Caco-2 (cell line): ENCODE results near the gene PCDHGA12. TPM values are rescaled to one million over a fixed set of nuclear protein-coding genes. Genes with fewer than 3 reads are reported as not detected.
"Not testable (repeated sequence)": the region's sequence is repeated elsewhere in the genome, so short reads cannot be mapped to it uniquely, and the experiment has no call there.

Source experiments
- BruUV-seq: library from RNA; stranded (reverse); fragments of 400-500 nt; replicated peaks from 2 replicates; lab custom pipeline; 2021; lab: Mats Ljungman, UMichigan
- CTCF ChIA-PET: fragments of 300-600 bp; sonication (Branson Sonifier 250); formaldehyde crosslinking; loops from one replicate; lab custom pipeline; 2022; ENCODE audit warnings: antibody characterized with exemption; lab: Charles Lee
- POLR2A ChIA-PET: fragments of 300-600 bp; sonication (Branson Sonifier 250); formaldehyde crosslinking; loops from one replicate; lab custom pipeline; 2022; ENCODE audit warnings: antibody characterized with exemption; lab: Charles Lee
- DNase-seq, 2 experiments: peaks; one replicate each; pipeline versions ENCODE4 v3.0.0 to v3.0.0-alpha.2; 2020 to 2022
- H3K27me3 ChIP-seq: replicated peaks from 2 replicates; pipeline ENCODE4 v1.6.0; 2011; ENCODE audit warnings: low read length; ENCODE audit not compliant: control insufficient read depth, insufficient read depth
- H3K36me3 ChIP-seq: 2 replicates; pipeline ENCODE4 v1.5.1; 2011; ENCODE audit warnings: low read length; ENCODE audit not compliant: control insufficient read depth, insufficient read depth
- H3K4me1 ChIP-seq: fragments of 250-450 bp; sonication (Bioruptor Pico); 2 replicates; pipeline ENCODE4 v1.5.1; 2020; ENCODE audit warnings: mild to moderate bottlenecking
- H3K4me3 ChIP-seq: 2 replicates; pipeline ENCODE4 v1.5.1; 2011; ENCODE audit warnings: low read depth, mild to moderate bottlenecking, control low read depth, low read length
- H3K9me3 ChIP-seq: fragments of 250-450 bp; sonication (Bioruptor Pico); 2 replicates; pipeline ENCODE4 v1.5.1; 2020; ENCODE audit warnings: mild to moderate bottlenecking, moderate library complexity
- H3K27ac Mint-ChIP-seq: one replicate; pipeline ENCODE4 v1.8.0; 2022; ENCODE audit warnings: mixed read lengths; ENCODE audit not compliant: unreplicated experiment
- H3K27me3 Mint-ChIP-seq: one replicate; pipeline ENCODE4 v1.8.0; 2022; ENCODE audit warnings: mixed read lengths; ENCODE audit not compliant: insufficient read depth, unreplicated experiment
- H3K36me3 Mint-ChIP-seq: one replicate; pipeline ENCODE4 v1.8.0; 2022; ENCODE audit warnings: mild to moderate bottlenecking, mixed read lengths; ENCODE audit not compliant: insufficient read depth, unreplicated experiment
- H3K4me1 Mint-ChIP-seq: one replicate; pipeline ENCODE4 v1.8.0; 2022; ENCODE audit warnings: low read depth, mixed read lengths; ENCODE audit not compliant: unreplicated experiment
- H3K4me3 Mint-ChIP-seq: one replicate; pipeline ENCODE4 v1.8.0; 2022; ENCODE audit warnings: mild to moderate bottlenecking, moderate library complexity, mixed read lengths; ENCODE audit not compliant: unreplicated experiment
- H3K9me3 Mint-ChIP-seq: one replicate; pipeline ENCODE4 v1.8.0; 2022; ENCODE audit warnings: mixed read lengths; ENCODE audit not compliant: unreplicated experiment
- CTCF ChIP-seq, 2 experiments: fragments of 200-600 bp in 1 of 2; IDR thresholded peaks; 1 replicate in 1 of 2; 2 replicates in 1 of 2; pipeline versions ENCODE4 v1.5.1 to v1.8.0; 2011 to 2022; ENCODE audit warnings: antibody characterized with exemption in 1 of 2, control low read depth in 1 of 2, inconsistent platforms in 1 of 2, low read depth in 1 of 2, low read length in 1 of 2, mild to moderate bottlenecking in 1 of 2, moderate library complexity in 1 of 2; ENCODE audit not compliant: insufficient read depth in 1 of 2, severe bottlenecking in 1 of 2, unreplicated experiment in 1 of 2
- intact Hi-C: fragments of 100-400 bp; cut with micrococcal nuclease; formaldehyde crosslinking; loops from one replicate; pipeline ENCODE4 v1.10.0; 2022; ENCODE audit not compliant: unreplicated experiment
- total RNA-seq: library from RNA; stranded (reverse); gene quantifications from 2 replicates; pipeline ENCODE4 v1.2.3, GENCODE V29; 2022

PCDHGA12 gene
- total RNA-seq, 1 experiment from 2014 or later: 0.52 TPM

- Mint-ChIP-seq H3K4me3 (peak within 1 kb of the TSS; percentile 86), H3K4me1 (no peaks in the 10 kb centered on the region), H3K27me3 (no peaks in the 10 kb centered on the region), H3K9me3 (peaks cover 37% of the 10 kb centered on the region), H3K36me3 (peaks cover 8% of the 10 kb centered on the region), H3K27ac (no peak within 1 kb of the TSS)
- peak within 1 kb of the TSS; percentile 49 for H3K4me3 ChIP-seq
- TSS peak; percentile 19 for BruUV-seq
- CTCF ChIA-PET: interaction anchor here (0.9 to 2.1 kb wide), 8 partner anchors 87 to 190 kb away, joined by 3 to 16 read pairs (median 4); partner anchors contain the start of gene PCDHB14
- POLR2A ChIA-PET: interaction anchor here (1.4 kb wide), 1 partner anchor 92 kb away, joined by 4 read pairs; the partner anchor contains the start of gene TAF7
- peak; percentile 50 to 55 for TF ChIP-seq CTCF (IDR thresholded peaks at IDR 0.05; ENCODE audit: insufficient read depth in 1 of 2, low read depth in 1 of 2, low read length in 1 of 2, severe bottlenecking in 1 of 2, unreplicated experiment in 1 of 2)
- no peaks in the 10 kb centered on the region for H3K36me3 ChIP-seq
- no peaks in the 10 kb centered on the region for H3K27me3 ChIP-seq
- H3K4me1 ChIP-seq: no peaks in the 10 kb centered on the region
- intact Hi-C loops: loop anchor here (1.0 to 5.0 kb wide), 4 partner anchors 91 to 147 kb away; partner anchors contain the start of gene TAF7
- peaks cover 11% of the 10 kb centered on the region for H3K9me3 ChIP-seq
- DNase-seq: peak in 1 of 2 experiments; percentile 50
These were observed 17.3 kb upstream of the PCDHGA12 start, which contains the start of gene PCDHGA10 for GRCh38 chr5:141412854-141413539. Gene PCDHGA10, plus strand, starts transcription at chr5:141412987. Its CDS starts 189 bp downstream, at chr5:141413176.

GRCh38 chr5:141413540-141414069, 16.7 kb upstream of the PCDHGA12 start:
- Mint-ChIP-seq H3K9me3 (peaks cover 42% of the 10 kb centered on the region), H3K4me1 (no peaks in the 10 kb centered on the region), H3K27me3 (no peaks in the 10 kb centered on the region), H3K27ac (no peak overlapping the region), H3K4me3 (peak overlapping the region; percentile 86), H3K36me3 (peaks cover 14% of the 10 kb centered on the region)
- H3K4me1 ChIP-seq: no peaks in the 10 kb centered on the region
- peaks cover 11% of the 10 kb centered on the region for H3K9me3 ChIP-seq
- no TSS peak for BruUV-seq
- H3K4me3 ChIP-seq: peak overlapping the region; percentile 49
- intact Hi-C loops: loop anchor here (1.0 to 5.0 kb wide), 3 partner anchors 91 to 147 kb away; partner anchors contain the start of gene TAF7
- POLR2A ChIA-PET: interaction anchor here (1.4 kb wide), 1 partner anchor 93 kb away, joined by 4 read pairs; the partner anchor contains the start of gene TAF7
- no peak for TF ChIP-seq CTCF (IDR thresholded peaks at IDR 0.05; ENCODE audit: insufficient read depth in 1 of 2, low read depth in 1 of 2, low read length in 1 of 2, severe bottlenecking in 1 of 2, unreplicated experiment in 1 of 2)
- DNase-seq: no peak
- CTCF ChIA-PET: interaction anchor here (1.1 to 2.1 kb wide), 6 partner anchors 102 to 190 kb away, joined by 4 to 16 read pairs (median 6); partner anchors contain the start of gene PCDHB14
- no peaks in the 10 kb centered on the region for H3K27me3 ChIP-seq
- no peaks in the 10 kb centered on the region for H3K36me3 ChIP-seq

GRCh38 chr5:141414548-141415274, 15.6 kb upstream of the PCDHGA12 start:
- BruUV-seq, H3K4me1 ChIP-seq, H3K27me3 ChIP-seq, H3K4me1 Mint-ChIP-seq, H3K4me3 Mint-ChIP-seq, DNase-seq, POLR2A ChIA-PET, H3K27me3 Mint-ChIP-seq, H3K36me3 ChIP-seq, CTCF ChIA-PET, H3K27ac Mint-ChIP-seq, H3K4me3 ChIP-seq: not testable (repeated sequence)
- Mint-ChIP-seq H3K9me3 (peaks cover 39% of the 10 kb centered on the region), H3K36me3 (peaks cover 23% of the 10 kb centered on the region)
- peaks cover 15% of the 10 kb centered on the region for H3K9me3 ChIP-seq
- intact Hi-C loops: loop anchor here (5.0 kb wide), 1 partner anchor 92 kb away; the partner anchor contains the start of gene TAF7

GRCh38 chr5:141415275-141415618, 15.1 kb upstream of the PCDHGA12 start:
- H3K4me1 Mint-ChIP-seq, H3K27me3 Mint-ChIP-seq, CTCF ChIA-PET, intact Hi-C loops, H3K4me3 Mint-ChIP-seq, BruUV-seq, H3K36me3 ChIP-seq, POLR2A ChIA-PET, H3K4me1 ChIP-seq, H3K4me3 ChIP-seq, H3K27ac Mint-ChIP-seq, H3K27me3 ChIP-seq, DNase-seq: not testable (repeated sequence)
- peaks cover 17% of the 10 kb centered on the region for H3K9me3 ChIP-seq
- H3K36me3 Mint-ChIP-seq: peaks cover 21% of the 10 kb centered on the region
- H3K9me3 Mint-ChIP-seq: peaks cover 35% of the 10 kb centered on the region
